CD1c-positive myeloid dendritic cell (primary cell): ENCODE measurements around the gene LEKR1.
"Not testable (repeated sequence)": the region's sequence is repeated elsewhere in the genome, so short reads cannot be mapped to it uniquely, and the experiment has no call there.

Source experiments
- DNase-seq: peaks from one replicate; pipeline ENCODE4 v3.0.0-alpha.2; 2016; ENCODE audit errors: extremely low spot score

The LEKR1 gene

DNA sequence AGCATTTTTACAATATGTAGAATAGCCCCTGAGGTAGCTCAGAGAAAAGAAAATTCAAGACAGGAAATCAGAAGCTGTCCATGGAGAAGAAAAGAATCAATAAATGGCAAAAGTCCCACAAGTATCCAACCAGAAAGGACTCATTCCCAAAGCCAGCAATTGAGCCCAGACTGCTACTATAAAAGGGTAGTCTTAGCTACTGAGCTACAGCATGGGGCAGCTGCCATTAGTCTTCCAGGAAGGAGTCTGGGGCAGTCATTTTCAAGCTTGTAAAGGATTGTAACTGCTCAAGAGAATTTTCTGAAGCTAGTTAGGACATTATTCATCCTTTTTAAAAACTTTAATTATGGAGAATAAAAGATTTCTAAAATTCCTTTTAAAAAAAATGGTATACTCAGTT, 10.5 kb downstream of the LEKR1 start:
- DNase-seq: no peak

DNA sequence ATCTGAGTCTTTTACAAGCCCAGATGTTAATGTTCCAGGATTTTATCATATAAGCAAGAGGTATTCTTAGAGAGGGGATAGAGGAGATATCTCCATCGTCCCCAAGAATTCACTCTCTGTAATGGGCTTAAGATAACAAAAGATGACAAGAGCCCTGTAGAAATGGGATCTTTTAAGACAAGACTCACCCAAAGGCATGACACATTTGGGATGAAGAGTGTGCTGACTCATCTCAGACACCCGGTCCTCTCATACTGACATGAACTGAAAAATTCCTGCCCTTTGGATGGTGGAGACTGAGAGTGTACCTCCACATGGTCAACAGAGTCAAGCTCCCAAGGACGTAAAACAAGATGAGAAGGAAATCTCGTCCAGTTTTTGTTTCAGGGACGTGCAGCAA, 11.0 kb downstream of the LEKR1 start:
- no peak for DNase-seq

DNA sequence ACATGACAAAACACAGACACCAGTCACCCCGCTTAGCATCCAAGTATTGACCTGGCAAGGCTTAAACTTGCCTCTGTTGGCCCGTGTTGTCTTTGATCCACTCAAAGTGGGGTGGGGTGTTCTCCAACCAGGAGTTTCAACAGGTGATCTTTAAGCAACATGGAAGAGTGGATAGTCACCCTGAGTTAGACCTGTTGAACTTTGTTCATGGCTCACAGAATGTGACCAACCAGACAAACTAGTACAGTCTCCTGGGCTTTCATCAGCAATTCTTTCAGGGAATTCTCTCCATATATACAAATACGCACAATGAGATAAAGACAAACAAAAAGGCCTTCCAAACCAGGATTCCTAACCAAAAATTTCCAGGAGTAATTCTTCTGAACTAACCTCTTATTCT, 11.9 kb downstream of the LEKR1 start:
- DNase-seq: no peak

DNA sequence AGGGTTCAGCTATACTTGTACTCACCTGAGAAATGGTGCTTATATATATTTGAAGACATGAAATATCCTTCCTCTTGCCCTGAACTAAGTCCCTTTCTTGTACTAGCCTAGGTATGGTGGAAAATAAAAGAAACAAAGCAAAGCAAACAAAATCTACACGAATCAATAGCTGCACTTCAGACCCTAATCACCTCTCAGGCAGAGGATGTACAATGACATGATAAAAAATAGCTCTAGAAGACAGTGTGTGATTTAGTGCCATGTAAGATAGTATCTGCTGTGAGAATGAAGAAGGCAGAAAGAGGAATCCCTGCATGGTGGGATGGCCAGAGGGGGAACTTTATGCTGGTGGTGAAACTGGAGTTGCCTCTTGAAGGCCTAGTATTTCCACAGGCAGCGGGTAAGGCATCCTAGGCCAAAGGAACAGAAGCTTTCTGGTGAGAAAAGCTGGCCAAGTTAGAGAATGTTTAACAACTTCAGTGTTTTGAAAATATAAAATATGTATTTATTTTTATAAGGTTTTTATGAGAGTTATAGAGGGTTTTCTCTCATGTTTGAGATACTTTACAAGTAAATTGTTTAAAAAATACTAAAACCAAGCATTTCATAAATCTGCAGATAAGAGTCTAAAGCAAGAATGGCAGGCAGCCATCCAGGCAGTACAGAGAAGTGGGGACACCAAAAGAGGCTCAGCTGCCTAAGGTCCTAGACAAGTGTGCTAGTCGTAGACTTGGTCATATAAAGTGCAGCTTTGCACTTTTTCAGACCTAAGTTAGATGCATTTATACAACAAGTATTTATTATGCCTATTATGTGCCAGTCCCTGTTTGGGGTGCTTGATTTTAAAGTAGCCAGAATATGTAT, 14.9 kb downstream of the LEKR1 start:
- no peak for DNase-seq

DNA sequence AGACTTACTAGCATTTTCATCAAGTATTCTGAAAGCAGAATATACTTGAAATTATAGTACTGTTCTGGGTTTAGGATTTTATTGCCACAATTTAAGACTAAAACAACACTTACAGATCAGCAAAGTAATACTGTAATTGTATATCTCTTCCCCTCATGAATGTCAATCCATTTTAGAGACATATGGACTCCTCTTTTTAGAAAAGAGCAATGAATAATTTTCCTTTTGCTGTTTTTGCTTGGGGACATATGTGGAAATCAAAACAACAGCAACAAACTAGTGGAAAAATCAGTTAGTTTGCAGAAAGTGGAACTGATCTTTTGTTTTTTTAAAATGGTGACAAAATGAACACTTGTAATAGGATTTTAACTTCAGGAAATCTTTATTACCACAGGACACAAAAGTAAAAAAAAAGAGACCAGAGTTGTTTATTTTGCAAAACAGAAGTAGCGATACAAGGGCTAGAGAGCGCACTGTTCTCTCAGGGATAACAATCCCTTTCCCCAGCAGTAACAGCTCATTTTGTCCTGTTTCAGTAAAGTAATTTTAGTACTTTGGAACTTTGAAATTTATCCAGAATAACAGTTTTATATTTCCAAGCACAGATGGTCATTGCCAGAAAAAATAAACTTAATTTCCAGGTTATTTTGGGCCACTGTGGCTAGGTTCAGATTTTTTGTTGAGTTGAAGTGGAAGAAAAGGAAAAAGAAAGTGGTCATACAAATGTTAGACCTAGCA, 17.1 kb downstream of the LEKR1 start:
- DNase-seq: no peak

DNA sequence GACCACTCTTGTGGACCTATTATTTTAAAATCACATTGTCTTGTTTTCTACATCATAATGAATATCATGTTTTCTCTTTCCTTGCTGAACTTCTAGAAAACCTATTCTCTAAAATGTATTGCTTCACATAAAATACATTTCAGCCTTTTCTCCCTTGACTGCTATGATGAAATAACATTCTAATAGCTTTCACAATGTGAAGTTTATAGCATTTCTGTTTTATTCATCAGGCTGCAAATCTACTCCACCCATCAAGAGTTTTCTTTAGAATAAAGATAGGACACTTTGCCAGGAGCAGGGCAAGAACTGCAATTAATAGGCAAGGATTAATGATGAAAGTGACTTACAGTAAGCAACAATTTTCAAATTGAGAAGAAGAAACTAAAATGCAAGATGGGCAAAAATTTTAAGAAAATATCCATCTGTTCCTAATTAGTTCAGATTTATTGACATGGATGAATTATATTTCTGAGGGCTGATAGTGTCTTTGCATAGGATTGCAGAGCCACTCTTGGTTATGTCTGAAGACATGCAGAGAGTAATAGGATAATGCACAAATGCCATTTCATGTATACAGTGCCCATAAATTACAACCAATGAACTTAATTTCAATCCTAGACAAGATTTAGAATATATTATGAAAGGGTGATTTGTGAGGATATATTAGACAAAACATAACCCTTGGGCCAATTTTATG, 21.7 kb downstream of the LEKR1 start:
- DNase-seq: no peak

DNA sequence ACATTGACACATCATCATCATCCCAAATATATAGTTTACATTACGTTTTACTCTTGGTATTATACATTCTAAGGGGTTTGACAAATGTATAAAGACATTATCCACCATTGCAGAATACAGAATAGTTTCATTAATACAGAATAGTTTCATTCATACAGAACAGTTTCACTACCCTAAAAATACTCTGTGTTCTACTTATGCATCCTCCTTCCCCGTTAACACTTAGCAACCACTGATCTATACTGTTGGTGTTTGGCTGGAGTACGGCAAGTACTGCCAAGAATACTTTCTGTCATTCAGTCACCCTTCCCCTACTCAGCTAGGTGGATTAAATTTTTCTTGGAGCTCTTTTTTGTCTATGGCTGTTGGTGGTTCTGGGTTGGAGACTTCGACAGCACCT, 33.4 kb downstream of the LEKR1 start:
- DNase-seq: peak; percentile 18

DNA sequence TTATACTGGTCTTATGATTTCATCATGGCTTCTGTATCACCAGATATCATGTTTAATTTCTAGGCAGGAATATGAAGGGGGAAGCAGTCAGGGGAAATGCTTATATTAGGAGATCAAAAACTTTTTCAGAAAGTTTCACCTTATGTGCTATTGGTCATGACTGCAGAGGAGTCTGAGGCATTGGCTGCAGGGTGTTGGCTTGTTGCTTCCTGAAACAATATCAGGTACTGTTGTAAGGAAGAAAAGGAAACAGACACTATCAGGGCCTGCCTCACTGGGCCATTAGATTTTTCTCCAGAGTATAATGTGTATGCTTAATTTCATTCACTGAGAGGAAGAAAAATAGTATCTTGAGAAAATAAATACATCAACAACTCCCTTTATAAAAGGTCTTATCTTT, 34.7 kb downstream of the LEKR1 start:
- DNase-seq: no peak

DNA sequence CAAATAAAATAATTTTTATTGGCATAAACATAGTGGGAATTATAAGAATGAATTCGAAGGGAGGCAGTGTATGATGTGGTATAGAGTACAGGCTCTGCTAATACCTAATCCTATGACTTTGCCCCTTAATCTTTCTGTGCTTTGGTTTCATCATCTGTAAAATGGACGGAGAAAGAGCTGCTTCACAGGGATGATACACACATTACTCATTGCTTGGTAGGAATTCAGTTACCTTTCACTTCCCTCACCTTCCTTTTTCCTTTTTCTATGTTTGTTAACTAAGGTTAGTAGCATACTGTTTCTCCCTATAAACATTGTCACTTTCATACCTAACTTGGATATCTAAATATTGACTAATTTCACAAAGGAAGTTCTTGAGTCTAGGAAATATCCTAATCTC, 36.2 kb downstream of the LEKR1 start:
- DNase-seq: no peak

DNA sequence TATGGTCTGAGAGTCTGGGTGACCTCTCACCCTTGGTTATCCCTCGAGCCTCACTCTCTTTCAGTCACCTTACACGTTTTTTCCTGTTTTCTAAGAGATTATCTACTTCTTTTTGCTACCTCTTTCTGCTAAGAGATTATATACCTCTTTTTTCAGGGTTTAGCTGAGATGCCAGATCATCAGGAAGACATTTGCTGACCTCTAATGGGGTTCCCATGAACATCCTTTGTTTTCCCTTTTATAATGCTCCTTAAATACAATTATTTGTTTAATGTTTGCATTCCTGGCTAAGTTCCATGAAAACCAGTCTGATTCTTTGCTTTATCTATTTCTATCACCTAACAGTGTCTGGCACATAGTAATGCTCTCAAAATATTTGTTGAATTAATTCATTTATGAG, 39.6 kb downstream of the LEKR1 start:
- no peak for DNase-seq

DNA sequence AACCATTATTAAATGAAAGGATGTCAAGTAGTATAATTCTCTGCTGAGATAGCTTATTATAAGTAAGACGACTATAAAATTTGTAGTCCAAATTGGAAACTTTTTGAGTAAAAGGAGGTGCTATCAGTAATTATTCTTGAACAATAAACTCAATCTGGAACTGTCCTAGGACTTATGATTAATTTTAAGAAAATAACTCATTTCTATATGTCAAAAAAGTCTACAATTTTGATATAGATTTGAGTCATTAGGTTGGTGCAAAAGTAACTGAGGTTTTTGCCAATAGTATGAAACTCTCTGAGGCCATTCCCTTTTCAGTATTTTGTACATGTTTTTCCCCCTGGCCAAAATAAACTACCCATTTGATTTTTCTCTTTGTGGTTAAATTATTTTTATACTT, 41.0 kb downstream of the LEKR1 start:
- no peak for DNase-seq

DNA sequence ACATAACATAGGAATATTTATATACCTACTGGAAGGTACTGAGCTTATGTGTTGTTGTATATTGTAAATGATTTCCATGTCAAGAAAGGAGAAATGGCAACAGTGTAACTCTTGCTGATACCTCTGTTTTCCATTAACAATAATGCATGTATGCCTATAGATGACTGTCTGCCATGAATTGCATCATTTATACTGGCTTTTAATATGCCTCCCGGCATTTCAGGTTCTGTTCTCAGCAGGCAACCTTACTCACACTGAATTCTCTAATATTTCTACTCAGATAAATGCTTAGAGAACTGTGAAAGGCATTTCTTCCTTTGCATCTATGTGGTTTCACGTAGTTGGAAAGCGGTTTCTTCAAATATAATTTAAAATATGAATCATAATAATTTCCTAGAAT, 41.8 kb downstream of the LEKR1 start:
- DNase-seq: no peak

DNA sequence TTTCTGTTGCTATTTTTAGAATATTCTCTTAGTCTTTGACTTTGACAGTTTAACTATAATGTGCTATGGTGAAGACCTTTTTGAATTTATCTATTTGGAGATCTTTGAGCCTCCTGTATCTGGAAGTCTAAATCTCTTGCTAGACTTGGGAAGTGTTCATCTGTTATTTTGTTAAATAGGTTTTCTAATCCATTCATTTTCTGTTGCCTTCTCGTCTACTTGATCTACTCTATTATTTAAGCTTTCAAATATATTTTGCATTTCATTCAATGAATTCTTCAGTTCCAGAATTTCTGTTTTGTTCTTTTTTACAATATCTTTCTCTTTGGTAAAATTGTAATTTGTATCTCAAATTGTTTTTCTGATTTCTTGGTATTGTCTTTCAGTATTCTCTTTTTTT, 47.8 kb downstream of the LEKR1 start:
- DNase-seq: no peak

DNA sequence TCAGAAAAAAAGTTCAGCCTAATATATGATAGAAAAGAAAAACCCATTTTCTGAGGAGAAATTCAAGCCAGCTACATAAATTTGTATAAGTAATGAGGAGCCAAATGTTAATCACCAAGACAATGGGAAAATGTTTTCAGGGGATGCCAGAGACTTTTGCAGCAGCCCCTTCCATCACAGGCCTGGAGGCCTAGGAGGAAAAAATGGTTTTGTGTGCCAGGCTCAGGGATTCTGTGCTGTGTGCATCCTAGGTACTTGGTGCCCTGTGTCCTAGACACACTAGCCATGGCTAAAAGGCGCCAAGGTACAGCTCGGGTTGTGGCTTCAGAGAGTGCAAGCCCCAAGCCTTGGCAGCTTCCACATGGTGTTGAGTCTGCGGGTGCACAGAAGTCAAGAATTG, 53.3 kb downstream of the LEKR1 start:
- not testable (repeated sequence) for DNase-seq

DNA sequence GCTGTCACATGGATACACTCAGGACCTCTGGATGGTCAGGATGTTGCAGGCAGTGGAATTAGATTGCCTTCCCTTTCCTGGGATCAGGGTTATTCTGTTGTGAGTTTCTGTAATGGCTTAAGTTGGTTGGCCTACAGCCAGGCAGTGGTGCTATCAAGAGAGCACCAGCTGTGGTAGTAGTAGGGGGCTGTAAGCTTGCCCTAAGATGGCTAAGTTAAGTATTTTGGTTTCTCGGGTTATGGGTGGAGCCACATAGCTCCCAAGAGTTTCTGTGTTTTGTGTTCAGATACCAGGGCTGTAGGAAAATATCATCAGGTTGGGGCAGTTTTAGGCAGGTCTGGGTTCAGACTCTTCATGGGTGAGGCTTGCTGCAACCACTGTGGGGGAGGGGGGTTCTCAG, 59.6 kb downstream of the LEKR1 start:
- no peak for DNase-seq

DNA sequence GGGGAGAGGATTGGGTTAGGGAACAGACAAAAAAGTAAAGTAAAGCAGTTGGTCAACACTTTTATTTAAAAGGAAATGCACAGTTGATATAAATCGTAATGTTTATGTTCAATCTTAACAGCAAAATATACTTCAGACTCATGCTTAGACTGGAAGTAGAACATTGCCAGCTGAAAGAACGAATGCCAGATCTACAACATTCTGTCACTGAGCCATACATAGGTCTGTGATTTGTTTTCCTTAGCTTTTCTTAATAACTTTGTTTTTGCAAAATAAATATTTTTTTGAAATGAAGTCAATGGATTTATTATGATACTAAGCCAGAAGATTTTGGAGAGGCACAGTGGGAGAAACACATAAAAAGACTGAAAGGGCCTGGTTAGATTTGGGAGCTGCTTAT, 62.0 kb downstream of the LEKR1 start:
- DNase-seq: no peak

DNA sequence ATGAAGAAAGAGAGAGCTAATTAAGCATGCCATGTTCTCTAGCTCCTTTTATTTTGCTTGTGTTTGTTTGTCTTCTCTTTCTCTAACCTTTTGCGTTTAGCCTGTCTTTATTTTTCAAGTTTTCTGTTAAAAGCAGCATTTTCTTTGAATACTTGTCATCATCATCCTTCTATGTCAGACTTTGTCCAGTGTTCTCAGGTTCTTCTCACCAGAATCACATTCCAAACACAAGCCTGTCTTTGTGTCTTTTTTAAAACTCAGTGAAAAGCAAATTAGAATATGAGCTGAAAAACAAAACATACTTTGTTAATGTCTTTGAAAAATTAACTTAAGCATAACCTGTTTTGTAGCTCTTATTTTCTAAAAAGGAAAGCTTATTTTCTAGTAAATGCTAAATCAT, 62.4 kb downstream of the LEKR1 start:
- DNase-seq: no peak

DNA sequence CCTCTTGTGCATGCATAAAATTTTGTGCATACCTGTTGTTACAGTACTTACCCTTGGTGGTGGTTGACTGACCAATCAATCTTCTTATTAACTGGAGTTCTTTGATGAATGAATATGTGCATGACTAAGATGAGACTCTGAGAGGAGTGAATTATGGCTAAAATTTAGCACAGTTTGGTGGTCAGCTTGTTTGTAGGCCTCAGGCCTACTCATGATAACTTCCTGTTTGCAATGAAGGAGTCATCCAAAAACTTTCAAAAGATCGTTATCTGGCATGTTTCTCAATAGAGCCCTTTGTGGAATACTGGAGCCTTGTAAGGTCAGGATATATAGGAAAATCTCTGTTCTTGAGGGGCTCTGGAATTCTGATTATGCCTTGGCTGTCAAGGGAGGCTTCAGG, 66.5 kb downstream of the LEKR1 start:
- no peak for DNase-seq

DNA sequence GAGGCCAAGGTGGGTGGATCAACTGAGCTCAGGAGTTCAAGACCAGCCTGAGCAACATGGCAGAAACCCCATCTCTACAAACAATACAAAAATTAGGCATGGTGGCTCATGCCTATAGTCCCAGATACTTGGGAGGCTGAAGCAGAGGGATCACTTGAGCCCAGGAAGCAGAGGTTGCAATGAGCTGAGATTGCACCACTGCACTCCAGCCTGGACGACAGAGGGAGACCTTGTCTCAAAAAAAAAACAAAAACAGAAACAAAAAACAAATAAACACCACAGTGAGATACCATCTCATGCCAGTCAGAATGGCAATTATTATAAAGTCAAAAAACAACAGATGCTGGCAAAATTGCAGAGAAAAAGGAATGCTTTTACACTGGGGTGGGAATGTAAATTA, 69.2 kb downstream of the LEKR1 start:
- DNase-seq: not testable (repeated sequence)

DNA sequence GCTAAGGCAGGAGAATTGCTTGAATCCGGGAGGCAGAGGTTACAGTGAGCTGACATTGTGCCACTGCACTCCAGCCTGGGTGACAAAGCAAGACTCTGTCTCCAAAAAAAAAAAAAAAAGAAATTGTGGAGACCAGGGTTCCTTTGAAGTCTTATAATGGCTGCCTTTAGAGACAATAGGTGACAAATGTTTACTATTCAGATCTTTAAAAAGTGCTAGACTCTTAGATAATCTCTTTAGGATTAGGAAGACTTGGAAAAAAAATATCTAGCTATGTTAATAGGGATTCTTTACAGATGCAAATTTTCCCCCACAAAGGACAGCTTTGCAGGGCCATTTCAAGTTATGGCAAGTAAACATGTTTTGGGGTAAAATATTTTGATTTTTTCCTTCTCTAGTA, 71.7 kb downstream of the LEKR1 start:
- not testable (repeated sequence) for DNase-seq

DNA sequence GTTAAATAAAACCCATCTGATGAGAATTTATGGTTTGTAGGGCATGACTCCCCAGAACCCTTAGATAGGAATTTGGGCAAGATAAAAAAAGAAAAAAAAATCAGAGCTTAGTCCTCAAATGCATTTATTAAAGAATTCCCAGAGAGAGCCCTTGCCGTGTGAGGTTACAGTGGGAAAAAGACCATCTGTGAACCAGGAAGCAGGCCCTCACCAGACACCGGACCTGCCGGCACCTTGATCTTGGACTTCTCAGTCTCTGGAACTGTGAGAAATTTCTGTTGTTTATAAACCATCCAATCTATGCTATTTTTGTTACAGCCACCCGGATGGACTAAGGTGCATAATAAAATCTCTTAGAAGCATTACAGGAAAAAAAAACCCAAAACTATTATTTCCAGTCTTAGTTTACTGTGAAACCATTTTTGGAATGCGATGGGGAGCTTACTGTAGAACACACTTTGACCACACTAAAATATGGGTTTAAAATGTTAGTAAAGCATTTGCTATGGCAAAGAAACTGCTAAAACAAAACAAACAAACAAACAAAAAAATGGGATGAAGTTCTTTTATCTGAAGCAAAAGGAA, 72.2 kb downstream of the LEKR1 start:
- DNase-seq: no peak

DNA sequence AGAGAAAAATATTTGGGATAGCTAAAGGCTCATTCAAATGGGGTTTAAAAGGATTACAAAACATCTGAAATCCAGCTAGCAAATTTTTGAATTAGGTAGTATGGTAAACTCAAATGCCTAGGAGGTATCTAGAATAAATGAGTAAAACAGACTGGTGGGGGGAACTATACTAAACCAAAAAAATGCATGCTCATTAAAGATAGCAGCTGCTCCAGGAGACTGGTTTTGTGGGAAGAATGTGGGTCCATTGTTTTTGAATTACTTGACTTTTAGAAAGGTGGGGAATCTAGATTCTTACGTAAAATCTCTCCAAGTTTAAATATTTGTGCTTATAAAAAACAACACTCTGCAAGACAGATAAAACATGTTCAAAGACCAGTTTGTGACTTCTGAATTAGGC, 73.8 kb downstream of the LEKR1 start:
- no peak for DNase-seq
